ENCODE results near the gene LIMA1. TPM values are rescaled to one million over a fixed set of nuclear protein-coding genes. Genes with fewer than 3 reads are reported as not detected.
A peak's percentile ranks its signal among the peaks of the same experiment; 100 is the strongest.

The LIMA1 gene
- total RNA-seq, 1 donor from 2014 or later: 96.6 TPM

DNA sequence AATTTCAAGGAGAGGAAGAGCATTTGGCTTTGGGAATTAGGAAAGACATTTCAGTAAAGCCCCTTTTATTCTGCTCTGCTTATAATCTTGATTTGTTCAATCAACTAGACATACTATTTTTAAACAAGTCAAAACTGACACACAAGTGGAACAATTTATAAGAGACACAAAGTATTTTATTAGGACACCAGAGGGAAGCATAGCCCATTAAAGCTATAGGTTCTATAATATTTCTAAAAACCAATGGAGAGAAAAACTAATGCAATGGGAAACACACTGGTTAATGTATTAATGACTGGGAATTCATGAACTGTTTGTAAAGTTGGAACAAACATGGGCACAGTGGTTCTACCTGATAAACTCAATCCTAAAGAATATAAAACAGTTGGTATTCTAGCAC lies 100.9 kb downstream of the LIMA1 start:
- H3K27me3 Mint-ChIP-seq (ENCODE audit: unreplicated experiment): no peaks in the 10 kb centered on the region
- peaks cover 24% of the 10 kb centered on the region for H3K36me3 Mint-ChIP-seq (ENCODE audit: unreplicated experiment)
- no peak overlapping the region for H3K27ac Mint-ChIP-seq (ENCODE audit: unreplicated experiment)
- no peak overlapping the region for H3K4me3 Mint-ChIP-seq (ENCODE audit: unreplicated experiment)
- H3K4me1 Mint-ChIP-seq (ENCODE audit: unreplicated experiment): peaks cover 32% of the 10 kb centered on the region
- H3K9me3 Mint-ChIP-seq (ENCODE audit: unreplicated experiment): no peaks in the 10 kb centered on the region
- no peak for DNase-seq (ENCODE audit: extremely low spot score, unreplicated experiment)
- TF ChIP-seq, protein P1, sequence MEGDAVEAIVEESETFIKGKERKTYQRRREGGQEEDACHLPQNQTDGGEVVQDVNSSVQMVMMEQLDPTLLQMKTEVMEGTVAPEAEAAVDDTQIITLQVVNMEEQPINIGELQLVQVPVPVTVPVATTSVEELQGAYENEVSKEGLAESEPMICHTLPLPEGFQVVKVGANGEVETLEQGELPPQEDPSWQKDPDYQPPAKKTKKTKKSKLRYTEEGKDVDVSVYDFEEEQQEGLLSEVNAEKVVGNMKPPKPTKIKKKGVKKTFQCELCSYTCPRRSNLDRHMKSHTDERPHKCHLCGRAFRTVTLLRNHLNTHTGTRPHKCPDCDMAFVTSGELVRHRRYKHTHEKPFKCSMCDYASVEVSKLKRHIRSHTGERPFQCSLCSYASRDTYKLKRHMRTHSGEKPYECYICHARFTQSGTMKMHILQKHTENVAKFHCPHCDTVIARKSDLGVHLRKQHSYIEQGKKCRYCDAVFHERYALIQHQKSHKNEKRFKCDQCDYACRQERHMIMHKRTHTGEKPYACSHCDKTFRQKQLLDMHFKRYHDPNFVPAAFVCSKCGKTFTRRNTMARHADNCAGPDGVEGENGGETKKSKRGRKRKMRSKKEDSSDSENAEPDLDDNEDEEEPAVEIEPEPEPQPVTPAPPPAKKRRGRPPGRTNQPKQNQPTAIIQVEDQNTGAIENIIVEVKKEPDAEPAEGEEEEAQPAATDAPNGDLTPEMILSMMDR (IDR thresholded peaks at IDR 0.05): peak; percentile 28

DNA sequence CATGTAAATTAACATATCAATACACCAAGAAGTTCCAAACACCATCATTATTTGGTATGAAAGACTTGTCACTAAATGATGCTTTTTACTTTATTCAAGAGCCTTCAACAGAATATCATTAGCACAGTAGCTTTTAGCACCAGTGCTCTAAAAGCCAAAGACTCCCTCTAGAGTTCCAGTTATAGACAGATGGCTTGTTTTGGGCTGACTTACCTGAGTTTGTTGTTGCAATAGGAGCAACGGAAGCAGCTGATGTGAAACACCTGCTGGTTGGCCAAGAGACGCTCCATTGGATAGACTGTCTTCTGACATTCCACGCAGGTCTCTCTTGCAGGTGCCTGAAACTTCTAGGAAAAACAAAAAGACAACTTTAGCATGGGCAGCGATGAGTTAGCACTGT lies 101.6 kb downstream of the LIMA1 start:
- TF ChIP-seq, protein P1 (IDR thresholded peaks at IDR 0.05): no peak
- Mint-ChIP-seq H3K9me3 (ENCODE audit: unreplicated experiment) (no peaks in the 10 kb centered on the region), H3K27ac (ENCODE audit: unreplicated experiment) (no peak overlapping the region), H3K36me3 (ENCODE audit: unreplicated experiment) (peaks cover 31% of the 10 kb centered on the region), H3K27me3 (ENCODE audit: unreplicated experiment) (no peaks in the 10 kb centered on the region), H3K4me3 (ENCODE audit: unreplicated experiment) (no peak overlapping the region), H3K4me1 (ENCODE audit: unreplicated experiment) (peaks cover 24% of the 10 kb centered on the region)
- no peak for DNase-seq (ENCODE audit: extremely low spot score, unreplicated experiment)

DNA sequence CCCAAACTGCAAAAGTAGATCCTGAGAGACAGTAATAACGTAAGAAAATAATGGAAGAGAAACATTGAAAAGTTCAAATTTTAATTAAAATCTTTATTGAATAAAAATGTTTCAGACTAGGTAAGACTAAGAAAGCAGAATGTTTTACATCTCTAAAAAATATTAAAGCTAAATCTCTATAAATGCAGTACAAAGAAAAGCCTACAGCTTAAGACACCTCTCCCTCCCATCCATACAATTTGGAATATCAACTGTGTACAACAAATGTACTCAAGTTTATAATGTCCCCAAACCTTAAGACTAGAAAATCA lies 107.6 kb downstream of the LIMA1 start:
- H3K27ac Mint-ChIP-seq (ENCODE audit: unreplicated experiment): no peak overlapping the region
- peaks cover 3% of the 10 kb centered on the region for H3K4me1 Mint-ChIP-seq (ENCODE audit: unreplicated experiment)
- H3K9me3 Mint-ChIP-seq (ENCODE audit: unreplicated experiment): no peaks in the 10 kb centered on the region
- TF ChIP-seq, protein P1 (IDR thresholded peaks at IDR 0.05): no peak
- H3K36me3 Mint-ChIP-seq (ENCODE audit: unreplicated experiment): peaks cover 21% of the 10 kb centered on the region
- H3K4me3 Mint-ChIP-seq (ENCODE audit: unreplicated experiment): no peak overlapping the region
- DNase-seq (ENCODE audit: extremely low spot score, unreplicated experiment): no peak
- H3K27me3 Mint-ChIP-seq (ENCODE audit: unreplicated experiment): no peaks in the 10 kb centered on the region

DNA sequence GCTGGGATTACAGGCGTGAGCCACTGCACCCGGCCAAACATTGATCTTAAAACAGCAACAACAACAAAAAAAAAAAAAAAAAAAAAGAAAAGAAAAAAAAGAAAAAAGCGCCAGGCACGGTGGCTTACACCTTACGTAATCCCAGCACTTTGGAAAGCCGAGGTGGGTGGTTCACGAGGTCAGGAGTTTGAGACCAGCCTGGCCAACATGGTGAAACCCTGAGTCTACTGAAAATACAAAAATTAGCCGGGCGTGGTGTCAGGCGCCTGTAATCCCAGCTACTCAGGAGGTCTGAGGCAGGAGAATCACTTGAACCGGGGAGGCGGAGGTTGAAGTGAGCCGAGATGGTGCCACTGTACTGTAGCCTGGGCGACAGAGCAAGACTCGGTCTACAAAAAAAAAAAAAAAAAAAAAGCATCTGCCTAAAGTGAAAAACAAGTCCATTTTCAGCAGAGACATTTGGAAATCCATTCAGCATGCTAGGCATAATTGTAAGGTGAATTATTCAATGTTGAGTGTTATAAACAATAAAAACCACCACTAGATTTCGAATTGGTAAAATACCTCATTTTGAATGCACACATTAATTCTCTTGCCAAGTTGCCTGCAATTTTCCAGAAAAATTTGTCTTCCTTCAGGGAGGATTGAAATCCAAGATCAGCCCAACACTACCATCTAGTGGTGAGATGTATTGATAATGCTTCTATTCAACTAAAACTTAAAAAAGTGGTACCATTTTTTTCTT lies 108.2 kb downstream of the LIMA1 start:
- no peak overlapping the region for H3K4me3 Mint-ChIP-seq (ENCODE audit: unreplicated experiment)
- peaks cover 5% of the 10 kb centered on the region for H3K4me1 Mint-ChIP-seq (ENCODE audit: unreplicated experiment)
- no peak for DNase-seq (ENCODE audit: extremely low spot score, unreplicated experiment)
- H3K36me3 Mint-ChIP-seq (ENCODE audit: unreplicated experiment): peaks cover 21% of the 10 kb centered on the region
- no peak overlapping the region for H3K27ac Mint-ChIP-seq (ENCODE audit: unreplicated experiment)
- TF ChIP-seq, protein P1 (IDR thresholded peaks at IDR 0.05): peak; percentile 74
- peaks cover 2% of the 10 kb centered on the region for H3K9me3 Mint-ChIP-seq (ENCODE audit: unreplicated experiment)
- H3K27me3 Mint-ChIP-seq (ENCODE audit: unreplicated experiment): no peaks in the 10 kb centered on the region

DNA sequence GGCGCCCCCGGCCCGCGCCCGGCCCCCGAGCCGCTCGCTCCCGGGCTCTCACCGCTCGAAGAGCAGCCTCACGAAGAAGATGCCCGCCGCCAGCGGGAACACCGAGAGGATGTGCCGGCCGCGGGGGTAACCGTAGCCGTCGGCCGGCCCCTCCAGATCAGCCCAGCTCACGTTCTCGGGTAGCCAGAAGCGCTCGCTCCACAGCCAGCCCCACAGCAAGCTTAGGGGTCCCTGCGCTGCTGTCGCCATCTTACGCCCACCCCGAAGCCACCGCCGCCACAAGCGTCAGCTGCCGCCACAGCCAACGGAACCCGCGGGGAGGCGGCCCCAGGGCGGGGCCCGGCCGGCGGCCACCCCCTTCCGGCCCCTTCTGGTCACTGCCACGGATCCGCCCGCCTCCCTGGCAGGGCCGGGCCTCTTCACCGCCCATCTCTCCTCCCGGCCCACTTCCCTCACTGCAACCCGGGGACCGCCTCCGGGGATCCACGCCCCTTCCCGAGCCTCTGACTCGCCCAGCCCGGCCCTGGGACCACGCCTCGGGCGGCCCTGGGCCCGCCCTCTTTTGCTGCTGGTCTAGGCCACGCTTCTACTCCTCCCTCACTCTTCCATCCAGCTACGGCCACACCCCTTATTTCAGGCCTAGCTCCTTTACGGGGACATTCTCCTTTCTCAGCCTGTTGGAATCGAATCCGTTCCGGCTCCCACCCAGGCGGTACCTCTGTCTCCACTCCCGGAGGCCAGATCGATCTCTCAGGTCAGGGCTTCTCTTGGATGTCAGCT lies 116.1 kb downstream of the LIMA1 start, which contains the start of gene CERS5:
TSS of gene CERS5 (minus strand) at position 321 of the 780 bp plus-strand sequence. CDS start at position 249, 72 bp downstream.
- peak; percentile 100 for DNase-seq (ENCODE audit: extremely low spot score, unreplicated experiment)
- H3K27ac Mint-ChIP-seq (ENCODE audit: unreplicated experiment): peak within 1 kb of the TSS; percentile 99
- TF ChIP-seq, protein P1 (IDR thresholded peaks at IDR 0.05): peak; percentile 47
- peaks cover 34% of the 10 kb centered on the region for H3K4me1 Mint-ChIP-seq (ENCODE audit: unreplicated experiment)
- no peaks in the 10 kb centered on the region for H3K27me3 Mint-ChIP-seq (ENCODE audit: unreplicated experiment)
- H3K9me3 Mint-ChIP-seq (ENCODE audit: unreplicated experiment): peaks cover 5% of the 10 kb centered on the region
- peaks cover 4% of the 10 kb centered on the region for H3K36me3 Mint-ChIP-seq (ENCODE audit: unreplicated experiment)
- peak within 1 kb of the TSS; percentile 97 for H3K4me3 Mint-ChIP-seq (ENCODE audit: unreplicated experiment)
